WTC11 (cell line): ENCODE results near the gene IL1RAP.

Experiments used
- CREM ChIP-seq: sonication (generic); formaldehyde crosslinking; IDR thresholded peaks from 2 replicates; pipeline ENCODE4 v1.8.1; 2022; ENCODE audit warnings: mild to moderate bottlenecking, missing genetic modification reagents, moderate library complexity
- ESRRA ChIP-seq: sonication (generic); formaldehyde crosslinking; IDR thresholded peaks from 2 replicates; pipeline ENCODE4 v1.8.1; 2022; ENCODE audit warnings: mild to moderate bottlenecking, missing genetic modification reagents, borderline replicate concordance
- FOXP1 ChIP-seq: sonication (generic); formaldehyde crosslinking; IDR thresholded peaks from 2 replicates; pipeline ENCODE4 v1.8.0; 2022; ENCODE audit warnings: missing genetic modification reagents, mild to moderate bottlenecking, moderate library complexity, borderline replicate concordance
- IRF2 ChIP-seq: sonication (generic); formaldehyde crosslinking; IDR thresholded peaks from 2 replicates; pipeline ENCODE4 v1.8.0; 2022; ENCODE audit warnings: low read depth, missing genetic modification reagents, borderline replicate concordance
- JUN ChIP-seq: sonication (generic); formaldehyde crosslinking; IDR thresholded peaks from 2 replicates; pipeline ENCODE4 v1.8.0; 2023; ENCODE audit warnings: mild to moderate bottlenecking, missing genetic modification reagents
- NR2C2 ChIP-seq: sonication (generic); formaldehyde crosslinking; IDR thresholded peaks from 2 replicates; pipeline ENCODE4 v1.8.0; 2022; ENCODE audit warnings: mild to moderate bottlenecking, missing genetic modification reagents
- TCF7 ChIP-seq: sonication (generic); formaldehyde crosslinking; IDR thresholded peaks from 2 replicates; pipeline ENCODE4 v1.8.0; 2022; ENCODE audit warnings: mild to moderate bottlenecking, low read depth, missing genetic modification reagents, moderate library complexity
- TEAD4 ChIP-seq: sonication (generic); formaldehyde crosslinking; IDR thresholded peaks from 2 replicates; pipeline ENCODE4 v1.8.0; 2022; ENCODE audit warnings: mild to moderate bottlenecking, missing genetic modification reagents
- TF ChIP-seq, protein P1 (sequence below): sonication (generic); formaldehyde crosslinking; IDR thresholded peaks from 2 replicates; pipeline ENCODE4 v1.8.1; 2022; ENCODE audit warnings: mild to moderate bottlenecking, moderate library complexity, missing genetic modification reagents
- TF ChIP-seq, protein P2 (sequence below): sonication (generic); formaldehyde crosslinking; IDR thresholded peaks from 2 replicates; pipeline ENCODE4 v1.8.1; 2023; ENCODE audit warnings: mild to moderate bottlenecking, missing genetic modification reagents, borderline replicate concordance
- TF ChIP-seq, protein P3 (sequence below): fragments of 200-600 bp; IDR thresholded peaks from 2 replicates; pipeline ENCODE4 v1.8.0; 2022; ENCODE audit warnings: antibody characterized with exemption
- TF ChIP-seq, protein P4 (sequence below): sonication (generic); formaldehyde crosslinking; IDR thresholded peaks from 2 replicates; pipeline ENCODE4 v1.8.1; 2023; ENCODE audit warnings: mild to moderate bottlenecking, missing genetic modification reagents

DNA sequence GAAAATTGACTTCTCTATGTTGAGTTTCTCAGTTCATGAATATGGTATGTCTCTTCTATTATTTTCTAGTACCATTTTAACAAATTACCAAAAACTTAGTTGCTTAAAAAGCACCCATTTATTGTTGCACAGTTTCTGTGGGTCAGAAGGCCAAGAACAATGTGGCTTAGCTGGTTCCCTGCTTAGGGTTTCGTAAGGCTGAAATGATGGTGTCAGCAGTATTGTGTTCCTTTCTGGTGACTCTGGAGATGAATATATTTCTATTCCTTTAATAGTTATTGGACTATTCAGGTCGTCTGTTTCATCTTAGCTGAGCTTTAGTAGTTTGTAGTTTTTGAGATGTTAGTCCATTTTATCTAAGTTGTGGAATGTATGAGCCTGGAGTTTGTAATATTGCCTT, 44.9 kb downstream of the IL1RAP start:
- TF ChIP-seq IRF2 (CRISPR knock-in tag) (no peak), FOXP1 (CRISPR knock-in tag) (no peak), CREM (CRISPR knock-in tag) (no peak), TCF7 (CRISPR knock-in tag) (no peak), ESRRA (no peak), TEAD4 (CRISPR knock-in tag) (no peak), JUN (no peak), NR2C2 (no peak)
- TF ChIP-seq, protein P1, sequence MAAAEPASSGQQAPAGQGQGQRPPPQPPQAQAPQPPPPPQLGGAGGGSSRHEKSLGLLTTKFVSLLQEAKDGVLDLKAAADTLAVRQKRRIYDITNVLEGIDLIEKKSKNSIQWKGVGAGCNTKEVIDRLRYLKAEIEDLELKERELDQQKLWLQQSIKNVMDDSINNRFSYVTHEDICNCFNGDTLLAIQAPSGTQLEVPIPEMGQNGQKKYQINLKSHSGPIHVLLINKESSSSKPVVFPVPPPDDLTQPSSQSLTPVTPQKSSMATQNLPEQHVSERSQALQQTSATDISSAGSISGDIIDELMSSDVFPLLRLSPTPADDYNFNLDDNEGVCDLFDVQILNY (CRISPR knock-in tag), result no peak
- TF ChIP-seq, protein P2, sequence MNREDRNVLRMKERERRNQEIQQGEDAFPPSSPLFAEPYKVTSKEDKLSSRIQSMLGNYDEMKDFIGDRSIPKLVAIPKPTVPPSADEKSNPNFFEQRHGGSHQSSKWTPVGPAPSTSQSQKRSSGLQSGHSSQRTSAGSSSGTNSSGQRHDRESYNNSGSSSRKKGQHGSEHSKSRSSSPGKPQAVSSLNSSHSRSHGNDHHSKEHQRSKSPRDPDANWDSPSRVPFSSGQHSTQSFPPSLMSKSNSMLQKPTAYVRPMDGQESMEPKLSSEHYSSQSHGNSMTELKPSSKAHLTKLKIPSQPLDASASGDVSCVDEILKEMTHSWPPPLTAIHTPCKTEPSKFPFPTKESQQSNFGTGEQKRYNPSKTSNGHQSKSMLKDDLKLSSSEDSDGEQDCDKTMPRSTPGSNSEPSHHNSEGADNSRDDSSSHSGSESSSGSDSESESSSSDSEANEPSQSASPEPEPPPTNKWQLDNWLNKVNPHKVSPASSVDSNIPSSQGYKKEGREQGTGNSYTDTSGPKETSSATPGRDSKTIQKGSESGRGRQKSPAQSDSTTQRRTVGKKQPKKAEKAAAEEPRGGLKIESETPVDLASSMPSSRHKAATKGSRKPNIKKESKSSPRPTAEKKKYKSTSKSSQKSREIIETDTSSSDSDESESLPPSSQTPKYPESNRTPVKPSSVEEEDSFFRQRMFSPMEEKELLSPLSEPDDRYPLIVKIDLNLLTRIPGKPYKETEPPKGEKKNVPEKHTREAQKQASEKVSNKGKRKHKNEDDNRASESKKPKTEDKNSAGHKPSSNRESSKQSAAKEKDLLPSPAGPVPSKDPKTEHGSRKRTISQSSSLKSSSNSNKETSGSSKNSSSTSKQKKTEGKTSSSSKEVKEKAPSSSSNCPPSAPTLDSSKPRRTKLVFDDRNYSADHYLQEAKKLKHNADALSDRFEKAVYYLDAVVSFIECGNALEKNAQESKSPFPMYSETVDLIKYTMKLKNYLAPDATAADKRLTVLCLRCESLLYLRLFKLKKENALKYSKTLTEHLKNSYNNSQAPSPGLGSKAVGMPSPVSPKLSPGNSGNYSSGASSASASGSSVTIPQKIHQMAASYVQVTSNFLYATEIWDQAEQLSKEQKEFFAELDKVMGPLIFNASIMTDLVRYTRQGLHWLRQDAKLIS, result no peak
- TF ChIP-seq, protein P3, sequence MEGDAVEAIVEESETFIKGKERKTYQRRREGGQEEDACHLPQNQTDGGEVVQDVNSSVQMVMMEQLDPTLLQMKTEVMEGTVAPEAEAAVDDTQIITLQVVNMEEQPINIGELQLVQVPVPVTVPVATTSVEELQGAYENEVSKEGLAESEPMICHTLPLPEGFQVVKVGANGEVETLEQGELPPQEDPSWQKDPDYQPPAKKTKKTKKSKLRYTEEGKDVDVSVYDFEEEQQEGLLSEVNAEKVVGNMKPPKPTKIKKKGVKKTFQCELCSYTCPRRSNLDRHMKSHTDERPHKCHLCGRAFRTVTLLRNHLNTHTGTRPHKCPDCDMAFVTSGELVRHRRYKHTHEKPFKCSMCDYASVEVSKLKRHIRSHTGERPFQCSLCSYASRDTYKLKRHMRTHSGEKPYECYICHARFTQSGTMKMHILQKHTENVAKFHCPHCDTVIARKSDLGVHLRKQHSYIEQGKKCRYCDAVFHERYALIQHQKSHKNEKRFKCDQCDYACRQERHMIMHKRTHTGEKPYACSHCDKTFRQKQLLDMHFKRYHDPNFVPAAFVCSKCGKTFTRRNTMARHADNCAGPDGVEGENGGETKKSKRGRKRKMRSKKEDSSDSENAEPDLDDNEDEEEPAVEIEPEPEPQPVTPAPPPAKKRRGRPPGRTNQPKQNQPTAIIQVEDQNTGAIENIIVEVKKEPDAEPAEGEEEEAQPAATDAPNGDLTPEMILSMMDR, result no peak
- TF ChIP-seq, protein P4, sequence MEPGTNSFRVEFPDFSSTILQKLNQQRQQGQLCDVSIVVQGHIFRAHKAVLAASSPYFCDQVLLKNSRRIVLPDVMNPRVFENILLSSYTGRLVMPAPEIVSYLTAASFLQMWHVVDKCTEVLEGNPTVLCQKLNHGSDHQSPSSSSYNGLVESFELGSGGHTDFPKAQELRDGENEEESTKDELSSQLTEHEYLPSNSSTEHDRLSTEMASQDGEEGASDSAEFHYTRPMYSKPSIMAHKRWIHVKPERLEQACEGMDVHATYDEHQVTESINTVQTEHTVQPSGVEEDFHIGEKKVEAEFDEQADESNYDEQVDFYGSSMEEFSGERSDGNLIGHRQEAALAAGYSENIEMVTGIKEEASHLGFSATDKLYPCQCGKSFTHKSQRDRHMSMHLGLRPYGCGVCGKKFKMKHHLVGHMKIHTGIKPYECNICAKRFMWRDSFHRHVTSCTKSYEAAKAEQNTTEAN (CRISPR knock-in tag), result no peak
